Breast epithelium (tissue), 4 donors: ENCODE results near the gene SH2B3. TPM values are rescaled to one million over a fixed set of nuclear protein-coding genes. Genes with fewer than 3 reads are reported as not detected.

Experiments used
- DNase-seq, 2 donors: peaks; one replicate each; pipeline ENCODE4 v3.0.0-alpha.2; 2019; ENCODE audit warnings: low spot score in 2 of 2
- H3K27ac ChIP-seq, 2 donors: fragments of 200-600 bp; sonication (generic) in 1 of 2; one replicate each; pipeline ENCODE4 v1.5.1; 2016 to 2019; ENCODE audit warnings: mild to moderate bottlenecking in 1 of 2
- H3K27me3 ChIP-seq, 2 donors: fragments of 200-600 bp; sonication (generic) in 1 of 2; one replicate each; pipeline versions ENCODE4 v1.5.1 to v1.6.0; 2017 to 2019; ENCODE audit warnings: control low read depth in 1 of 2, mild to moderate bottlenecking in 1 of 2
- H3K36me3 ChIP-seq: fragments of 200-600 bp; one replicate; pipeline ENCODE4 v1.5.1; 2019
- H3K4me1 ChIP-seq, 2 donors: fragments of 200-600 bp; sonication (generic); one replicate each; pipeline ENCODE4 v1.5.1; 2016 to 2019; ENCODE audit warnings: control low read depth in 1 of 2
- H3K4me3 ChIP-seq, 3 donors: fragments of 200-600 bp; sonication (generic); 1 replicate in 2 of 3; 2 replicates in 1 of 3; pipeline ENCODE4 v1.5.1; 2016 to 2019; ENCODE audit warnings: mild to moderate bottlenecking in 3 of 3, moderate library complexity in 2 of 3
- H3K9me3 ChIP-seq, 2 donors: fragments of 200-600 bp; sonication (generic) in 1 of 2; one replicate each; pipeline ENCODE4 v1.5.1; 2016 to 2019; ENCODE audit warnings: control low read depth in 1 of 2
- CTCF ChIP-seq, 3 donors: fragments of 450-650 bp; IDR thresholded peaks; one replicate each; pipeline ENCODE4 v1.5.1; 2016 to 2017; ENCODE audit warnings: antibody characterized with exemption in 3 of 3, mild to moderate bottlenecking in 3 of 3, moderate library complexity in 3 of 3
- POLR2A ChIP-seq: fragments of 450-650 bp; IDR thresholded peaks from one replicate; pipeline ENCODE4 v1.6.1; 2016; ENCODE audit warnings: antibody characterized with exemption, mild to moderate bottlenecking, moderate library complexity
- POLR2AphosphoS5 ChIP-seq, 3 donors: sonication (generic); formaldehyde crosslinking; IDR thresholded peaks; one replicate each; pipeline ENCODE4 v1.6.1; 2017; ENCODE audit warnings: antibody characterized with exemption in 3 of 3
- intact Hi-C: fragments of 100-400 bp; cut with DNase I; formaldehyde crosslinking; loops from one replicate; pipeline ENCODE4 v1.15.1; 2023; ENCODE audit warnings: low total_unique reads
- total RNA-seq, 3 donors: library from RNA; depleted of rRNA; stranded (reverse); fragments of >200 nt; gene quantifications; one replicate each; pipeline ENCODE4 v1.1.0, GENCODE V29; 2016

Gene SH2B3
- total RNA-seq, 3 donors from 2014 or later, result 13.9 to 27.4 (median 17.4) TPM

GRCh38 chr12:111407377-111408115 lies 1.8 kb downstream of the SH2B3 start:
- H3K4me3 ChIP-seq, result peak overlapping the region; percentile 68 to 92 (median 90)
- no peak for TF ChIP-seq POLR2A
- TF ChIP-seq CTCF (IDR thresholded peaks at IDR 0.05), result no peak
- TF ChIP-seq POLR2AphosphoS5 (IDR thresholded peaks at IDR 0.05), result no peak
- no peaks in the 10 kb centered on the region for H3K36me3 ChIP-seq
- H3K27ac ChIP-seq, result peak overlapping the region; percentile 93
- H3K27me3 ChIP-seq, result no peaks in the 10 kb centered on the region
- H3K4me1 ChIP-seq, result peaks cover 11 to 13% of the 10 kb centered on the region in 2 donors
- intact Hi-C loops, result no loop called here
- no peaks in the 10 kb centered on the region for H3K9me3 ChIP-seq
- no peak for DNase-seq

GRCh38 chr12:111408116-111408440 lies 2.4 kb downstream of the SH2B3 start:
- intact Hi-C loops, result no loop called here
- no peaks in the 10 kb centered on the region for H3K36me3 ChIP-seq
- peak overlapping the region in 2 of 3 donors; percentile 68 to 90 for H3K4me3 ChIP-seq
- peak overlapping the region in 1 of 2 donors; percentile 89 for H3K27ac ChIP-seq
- no peaks in the 10 kb centered on the region for H3K9me3 ChIP-seq
- peaks cover 11 to 13% of the 10 kb centered on the region in 2 donors for H3K4me1 ChIP-seq
- TF ChIP-seq CTCF (IDR thresholded peaks at IDR 0.05), result no peak
- no peak for TF ChIP-seq POLR2A
- no peak for TF ChIP-seq POLR2AphosphoS5 (IDR thresholded peaks at IDR 0.05)
- H3K27me3 ChIP-seq, result no peaks in the 10 kb centered on the region
- DNase-seq, result no peak

- no peaks in the 10 kb centered on the region for H3K9me3 ChIP-seq
- intact Hi-C loops, result no loop called here
- no peak for DNase-seq
- H3K27ac ChIP-seq, result peak overlapping the region; percentile 83 to 89
- peak overlapping the region in 2 of 3 donors; percentile 13 to 51 for H3K4me3 ChIP-seq
- no peaks in the 10 kb centered on the region for H3K27me3 ChIP-seq
- H3K36me3 ChIP-seq, result no peaks in the 10 kb centered on the region
- H3K4me1 ChIP-seq, result peaks cover 11 to 17% of the 10 kb centered on the region in 2 donors
- no peak for TF ChIP-seq CTCF (IDR thresholded peaks at IDR 0.05)
- no peak for TF ChIP-seq POLR2AphosphoS5 (IDR thresholded peaks at IDR 0.05)
- TF ChIP-seq POLR2A, result no peak
Observed at GRCh38 chr12:111408686-111409402, 3.1 kb downstream of the SH2B3 start.

GRCh38 chr12:111409403-111409779 lies 3.7 kb downstream of the SH2B3 start:
- no peaks in the 10 kb centered on the region for H3K27me3 ChIP-seq
- no peaks in the 10 kb centered on the region for H3K9me3 ChIP-seq
- no peak for TF ChIP-seq POLR2AphosphoS5 (IDR thresholded peaks at IDR 0.05)
- TF ChIP-seq CTCF (IDR thresholded peaks at IDR 0.05), result no peak
- no peak for TF ChIP-seq POLR2A
- no peak for DNase-seq
- H3K4me3 ChIP-seq, result peak overlapping the region in 2 of 3 donors; percentile 13 to 51
- H3K4me1 ChIP-seq, result peaks cover 11 to 19% of the 10 kb centered on the region in 2 donors
- intact Hi-C loops, result no loop called here
- H3K36me3 ChIP-seq, result no peaks in the 10 kb centered on the region
- H3K27ac ChIP-seq, result peak overlapping the region; percentile 83 to 89
